Measurements from ENCODE around the gene MYL2.
A peak's percentile ranks its signal among the peaks of the same experiment; 100 is the strongest.
"Not testable (repeated sequence)": the region's sequence is repeated elsewhere in the genome, so short reads cannot be mapped to it uniquely, and the experiment has no call there.

The MYL2 gene, protein sequence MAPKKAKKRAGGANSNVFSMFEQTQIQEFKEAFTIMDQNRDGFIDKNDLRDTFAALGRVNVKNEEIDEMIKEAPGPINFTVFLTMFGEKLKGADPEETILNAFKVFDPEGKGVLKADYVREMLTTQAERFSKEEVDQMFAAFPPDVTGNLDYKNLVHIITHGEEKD

DNA sequence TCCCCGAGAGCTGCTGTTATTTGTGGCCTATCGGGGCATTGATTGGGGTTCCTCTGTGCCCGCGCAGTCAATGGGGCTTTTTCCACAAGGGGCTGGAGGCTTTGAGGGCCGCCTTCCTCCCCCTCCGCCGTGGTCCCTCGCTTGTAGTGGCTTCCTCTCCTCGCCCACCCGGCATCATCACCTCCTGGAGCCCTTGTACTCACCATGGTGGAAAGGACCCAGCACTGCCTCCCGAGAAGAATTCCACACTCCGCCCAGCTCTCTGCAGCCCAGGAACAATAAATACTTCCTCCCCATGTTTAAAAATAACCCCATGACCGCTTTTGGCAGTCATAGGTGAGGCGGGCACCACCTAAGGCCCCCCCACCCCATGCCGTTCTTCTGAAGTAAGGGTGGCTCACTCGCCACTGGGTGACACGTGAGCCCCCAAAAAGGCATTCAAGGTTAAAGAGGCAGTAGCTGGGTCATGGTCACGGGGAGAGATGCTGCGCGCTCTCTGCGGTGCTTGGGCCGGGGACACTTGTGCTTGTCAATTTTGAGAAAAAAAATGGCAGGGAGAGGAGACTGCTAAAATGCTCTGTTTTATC lies at the start of gene MYL2:
MYL2 (minus strand) TSS at position 256 of the 587 bp plus-strand sequence; CDS start at position 206, 50 bp downstream.
- no peak for DNase-seq (ENCODE audit: low read depth in 2 of 3, low spot score in 2 of 3)

DNA sequence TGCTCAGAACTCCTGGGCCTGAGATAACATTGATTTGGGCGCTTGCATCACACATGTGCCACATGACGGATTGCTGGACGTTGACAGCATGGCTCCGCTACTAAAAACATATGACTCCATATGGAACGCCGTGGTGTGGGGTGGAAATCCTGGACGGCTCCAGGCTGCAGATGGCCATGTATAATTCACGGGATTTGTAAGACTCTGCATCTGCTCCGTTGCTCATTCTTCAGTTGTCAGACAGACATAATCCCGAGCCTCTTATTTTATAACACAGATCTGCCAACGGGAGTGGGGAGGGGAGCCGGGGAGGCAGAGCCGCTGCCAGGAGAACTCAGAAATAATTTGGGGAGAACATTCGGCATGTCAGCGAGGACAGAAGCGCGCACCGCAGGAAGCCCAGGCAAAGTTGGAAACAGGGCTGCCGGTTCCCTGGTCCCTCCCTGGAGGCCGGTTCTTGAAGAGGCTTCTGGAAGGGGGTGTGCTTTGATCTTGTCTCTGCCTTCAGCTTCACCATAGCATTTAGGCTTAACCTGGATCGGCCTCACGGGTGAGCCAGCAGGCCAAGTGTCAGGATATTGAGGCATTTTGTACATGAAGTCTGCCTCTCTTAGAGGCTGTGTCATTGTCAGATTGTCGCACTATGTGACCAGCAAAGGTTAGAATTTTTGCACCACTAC lies 45.8 kb upstream of the MYL2 start:
- no peak for DNase-seq (ENCODE audit: low read depth in 2 of 3, low spot score in 2 of 3)

DNA sequence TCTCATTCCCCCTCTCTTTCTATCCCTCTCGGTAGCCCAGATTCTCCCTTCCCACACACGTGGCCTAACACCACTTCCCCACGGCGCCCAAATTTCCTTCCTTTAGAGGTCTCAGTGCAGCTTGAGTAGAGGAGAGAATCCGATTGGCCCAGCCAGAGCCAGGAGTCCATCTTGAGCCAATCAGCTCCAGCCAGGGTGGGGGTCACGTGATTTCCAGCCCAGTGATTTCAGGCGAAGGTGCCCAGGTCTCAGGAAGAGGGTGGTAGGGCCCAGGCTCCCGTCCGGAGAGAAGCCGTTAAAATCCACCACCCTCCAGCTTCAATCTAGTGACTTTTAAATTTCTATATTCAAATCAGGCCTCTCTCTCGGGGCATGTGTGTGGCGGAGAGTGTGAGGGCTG lies 45.2 kb upstream of the MYL2 start:
- no peak for DNase-seq (ENCODE audit: low read depth in 2 of 3, low spot score in 2 of 3)

DNA sequence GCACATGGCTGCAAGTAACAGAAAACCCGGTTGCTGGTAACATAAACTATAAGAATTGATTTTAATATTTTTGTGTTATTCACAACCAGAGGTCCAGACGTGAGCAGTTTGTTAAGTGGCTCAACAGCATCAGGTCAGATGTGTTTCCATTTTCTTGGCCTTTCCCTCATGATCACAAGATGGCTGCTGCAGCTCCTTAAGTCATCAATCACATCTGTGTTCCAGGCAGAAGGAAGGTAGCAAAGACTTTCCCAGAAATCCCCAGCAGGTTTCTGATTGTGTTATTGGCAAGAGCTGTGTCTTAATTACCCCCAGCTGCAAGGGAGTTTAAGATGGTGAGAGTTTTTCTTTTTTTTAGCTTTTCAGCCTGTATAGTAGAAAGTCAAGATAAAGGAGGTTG lies 40.4 kb upstream of the MYL2 start:
- DNase-seq (ENCODE audit: low read depth in 2 of 3, low spot score in 2 of 3): no peak

DNA sequence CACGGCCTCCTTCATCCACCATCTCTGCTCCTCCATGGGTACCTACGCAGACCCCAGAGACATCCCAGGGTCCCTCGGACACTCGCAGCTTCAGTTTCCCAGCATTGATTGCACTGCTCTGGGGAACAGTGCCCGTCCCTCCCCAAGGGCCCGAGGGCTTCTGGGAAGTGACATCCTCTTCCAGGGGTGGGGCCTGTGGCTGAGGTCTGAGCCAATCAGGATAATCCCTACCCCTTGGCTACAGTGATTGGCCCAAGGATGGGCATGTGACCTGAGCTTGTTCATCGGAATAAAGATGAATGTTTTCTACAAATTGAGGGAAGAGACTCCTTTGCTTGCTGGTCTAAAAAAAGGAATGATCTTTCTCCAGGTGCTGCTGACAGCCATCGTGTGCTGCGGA lies 37.3 kb upstream of the MYL2 start:
- no peak for DNase-seq (ENCODE audit: low read depth in 2 of 3, low spot score in 2 of 3)

DNA sequence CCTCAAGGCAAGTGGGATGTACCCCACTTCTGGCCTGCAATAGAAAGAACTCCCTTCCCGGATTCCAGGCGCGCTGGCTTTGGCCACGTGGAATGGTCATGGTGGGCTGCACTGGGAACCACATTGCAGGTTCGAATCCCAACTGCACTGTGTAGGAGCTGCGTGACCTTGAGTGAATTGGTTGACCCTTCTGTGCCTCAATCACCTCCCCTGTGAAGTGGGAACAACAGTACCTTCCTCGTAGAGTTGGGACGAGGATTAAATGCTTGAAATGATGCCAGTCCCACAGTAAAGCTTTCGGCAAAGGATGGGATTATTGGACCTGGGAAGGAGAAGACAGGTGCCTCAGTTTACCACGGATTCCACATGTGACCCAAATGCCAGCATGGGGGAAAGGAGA lies 36.8 kb upstream of the MYL2 start:
- no peak for DNase-seq (ENCODE audit: low read depth in 2 of 3, low spot score in 2 of 3)

DNA sequence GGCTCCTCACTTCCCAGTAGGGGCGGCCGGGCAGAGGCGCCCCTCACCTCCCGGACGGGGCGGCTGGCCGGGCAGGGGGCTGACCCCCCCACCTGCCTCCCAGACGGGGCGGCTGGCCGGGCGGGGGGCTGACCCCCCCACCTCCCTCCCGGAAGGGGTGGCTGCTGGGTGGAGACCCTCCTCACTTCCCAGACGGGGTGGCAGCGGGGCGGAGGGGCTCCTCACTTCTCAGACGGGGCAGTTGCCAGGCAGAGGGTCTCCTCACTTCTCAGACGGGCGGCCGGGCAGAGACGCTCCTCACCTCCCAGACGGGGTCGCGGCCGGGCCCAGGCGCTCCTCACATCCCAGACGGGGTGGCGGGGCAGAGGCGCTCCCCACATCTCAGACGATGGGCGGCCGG lies 30.5 kb upstream of the MYL2 start:
- DNase-seq (ENCODE audit: low read depth in 2 of 3, low spot score in 2 of 3): not testable (repeated sequence)

DNA sequence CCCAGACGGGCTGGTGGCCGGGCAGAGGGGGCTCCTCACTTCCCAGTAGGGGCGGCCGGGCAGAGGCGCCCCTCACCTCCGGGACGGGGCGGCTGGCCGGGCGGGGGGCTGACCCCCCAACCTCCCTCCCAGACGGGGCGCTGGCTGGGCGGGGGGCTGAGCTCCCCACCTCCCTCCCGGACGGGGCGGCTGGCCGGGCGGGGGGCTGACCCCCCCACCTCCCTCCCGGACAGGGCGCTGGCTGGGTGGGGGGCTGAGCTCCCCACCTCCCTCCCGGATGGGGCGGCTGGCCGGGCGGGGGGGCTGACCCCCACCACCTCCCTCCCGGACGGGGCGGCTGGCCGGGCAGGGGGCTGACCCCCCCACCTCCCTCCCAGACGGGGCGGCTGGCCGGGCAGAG lies 30.1 kb upstream of the MYL2 start:
- DNase-seq (ENCODE audit: low read depth in 2 of 3, low spot score in 2 of 3): not testable (repeated sequence)

DNA sequence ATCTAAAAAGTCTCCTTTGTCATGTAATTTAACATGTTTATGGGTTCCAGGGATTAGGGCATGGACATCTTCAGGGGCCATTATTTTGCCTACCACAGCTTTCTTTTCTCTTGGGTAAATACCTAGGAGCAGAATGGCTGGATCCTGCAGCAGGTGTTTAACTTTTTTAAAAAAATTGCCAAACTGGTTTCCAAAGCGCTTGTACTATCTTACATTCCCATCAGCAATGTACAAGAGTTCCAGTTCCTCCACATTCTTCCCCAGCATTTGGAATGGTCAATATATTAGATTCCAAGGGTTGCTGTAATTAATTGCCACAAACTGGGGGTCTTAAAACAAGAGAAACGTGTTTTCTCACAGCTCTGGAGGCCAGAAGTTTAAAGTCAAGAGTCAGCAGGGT lies 27.7 kb upstream of the MYL2 start:
- DNase-seq (ENCODE audit: low read depth in 2 of 3, low spot score in 2 of 3): no peak

DNA sequence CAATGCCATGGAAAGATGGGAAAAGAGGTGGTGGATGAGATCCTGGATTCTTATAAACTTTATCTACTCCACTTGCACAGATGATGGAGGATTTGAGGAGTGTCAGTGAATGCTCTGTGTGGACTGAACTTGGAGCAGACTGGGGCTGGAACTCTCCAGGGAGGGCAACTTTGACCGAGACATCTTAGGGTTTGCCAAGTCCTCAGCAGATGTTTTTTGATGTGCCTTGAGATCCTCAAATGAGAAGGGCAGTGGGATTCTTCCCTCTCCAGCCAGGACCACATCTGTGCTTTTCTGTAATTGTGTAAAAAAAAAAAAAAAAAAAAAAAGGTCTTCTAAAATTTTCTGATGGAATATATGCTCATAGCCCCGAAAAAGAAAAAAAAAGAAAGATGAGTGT lies 23.0 kb upstream of the MYL2 start:
- no peak for DNase-seq (ENCODE audit: low read depth in 2 of 3, low spot score in 2 of 3)

DNA sequence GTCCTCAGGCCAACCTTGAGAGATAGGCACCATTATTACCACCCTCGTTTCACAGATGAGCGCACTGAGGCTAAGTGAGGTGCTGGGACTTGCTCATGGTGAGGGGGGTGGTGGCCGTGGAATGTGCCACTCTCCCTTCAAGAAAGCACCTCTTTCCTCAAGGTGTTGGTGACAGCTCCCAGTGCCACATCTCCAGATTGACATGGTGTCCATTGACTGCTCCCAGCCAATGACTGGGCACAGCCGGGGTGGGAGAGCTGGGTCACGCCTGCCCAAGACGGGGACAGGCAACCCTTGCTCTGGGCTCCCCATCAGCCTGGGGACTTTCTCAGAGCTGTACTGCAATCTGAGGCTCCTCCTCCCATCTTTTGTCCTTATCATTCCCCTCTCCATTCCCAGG lies 21.0 kb upstream of the MYL2 start:
- DNase-seq (ENCODE audit: low read depth in 2 of 3, low spot score in 2 of 3): no peak

DNA sequence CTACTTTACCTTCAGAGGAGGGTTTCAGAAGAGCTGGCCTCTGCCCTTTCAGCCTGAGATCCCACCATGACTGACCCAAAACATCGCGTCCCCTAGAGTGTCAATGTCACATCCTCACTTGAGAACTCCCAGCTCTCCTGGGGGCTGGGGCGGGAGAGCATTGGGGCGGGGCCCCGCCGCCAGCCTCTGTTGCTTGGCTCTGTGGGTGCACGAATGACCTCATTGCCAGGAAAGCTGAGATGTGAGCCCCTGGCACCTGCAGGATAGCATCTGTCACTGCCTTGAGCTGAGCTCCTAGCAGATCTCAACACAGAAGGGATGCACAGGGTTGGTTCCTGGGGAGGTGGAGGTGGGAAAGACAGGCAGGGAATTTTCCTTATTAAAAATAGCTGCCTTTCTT lies 20.6 kb upstream of the MYL2 start:
- DNase-seq (ENCODE audit: low read depth in 2 of 3, low spot score in 2 of 3): no peak

DNA sequence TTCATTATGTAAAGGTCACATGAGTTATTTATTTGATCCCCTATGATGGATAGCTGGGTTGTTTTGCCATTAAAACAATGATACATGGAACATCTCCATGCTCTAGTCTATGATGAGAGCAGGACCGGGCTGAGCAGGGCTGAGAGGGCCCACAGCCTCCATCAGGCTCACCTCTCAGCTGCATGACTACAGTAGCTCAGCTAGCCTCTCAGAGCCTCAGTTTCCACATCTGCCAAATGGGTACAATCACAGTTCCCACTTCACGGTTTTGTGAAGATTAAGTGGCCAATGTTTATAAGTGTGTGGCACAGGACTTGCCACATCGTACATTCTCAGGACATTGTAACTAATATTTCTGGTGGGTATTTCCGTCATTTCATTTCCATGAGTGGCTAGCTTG lies 19.9 kb upstream of the MYL2 start:
- DNase-seq (ENCODE audit: low read depth in 2 of 3, low spot score in 2 of 3): no peak

DNA sequence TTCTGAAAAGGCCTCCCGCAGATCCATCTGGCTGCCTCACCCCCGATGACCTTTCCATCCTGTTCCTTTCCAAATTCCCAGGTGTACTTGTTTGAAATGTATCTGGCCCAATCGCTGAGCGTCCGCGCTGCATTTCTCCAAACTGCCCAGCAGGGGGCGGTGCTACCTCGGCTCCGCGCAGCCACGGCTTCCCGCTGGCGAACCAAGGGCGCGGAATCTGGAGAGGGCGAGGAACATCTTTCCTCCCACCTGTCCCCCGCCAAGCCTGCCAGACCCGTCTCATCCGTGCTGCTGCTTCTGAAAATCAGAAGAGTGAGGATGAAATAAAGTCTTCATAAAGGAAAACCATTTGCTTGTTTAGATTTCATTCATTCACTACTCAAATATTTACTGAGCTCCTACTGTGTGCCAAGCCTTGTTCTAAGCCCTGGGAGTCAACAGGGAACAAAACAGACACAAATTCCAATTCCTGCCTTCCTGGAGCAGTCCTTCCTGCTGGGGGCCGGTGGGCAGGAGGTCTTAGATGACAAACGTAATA lies 16.8 kb upstream of the MYL2 start:
- DNase-seq (ENCODE audit: low read depth in 2 of 3, low spot score in 2 of 3): peak; percentile 4 to 48 (median 36)

DNA sequence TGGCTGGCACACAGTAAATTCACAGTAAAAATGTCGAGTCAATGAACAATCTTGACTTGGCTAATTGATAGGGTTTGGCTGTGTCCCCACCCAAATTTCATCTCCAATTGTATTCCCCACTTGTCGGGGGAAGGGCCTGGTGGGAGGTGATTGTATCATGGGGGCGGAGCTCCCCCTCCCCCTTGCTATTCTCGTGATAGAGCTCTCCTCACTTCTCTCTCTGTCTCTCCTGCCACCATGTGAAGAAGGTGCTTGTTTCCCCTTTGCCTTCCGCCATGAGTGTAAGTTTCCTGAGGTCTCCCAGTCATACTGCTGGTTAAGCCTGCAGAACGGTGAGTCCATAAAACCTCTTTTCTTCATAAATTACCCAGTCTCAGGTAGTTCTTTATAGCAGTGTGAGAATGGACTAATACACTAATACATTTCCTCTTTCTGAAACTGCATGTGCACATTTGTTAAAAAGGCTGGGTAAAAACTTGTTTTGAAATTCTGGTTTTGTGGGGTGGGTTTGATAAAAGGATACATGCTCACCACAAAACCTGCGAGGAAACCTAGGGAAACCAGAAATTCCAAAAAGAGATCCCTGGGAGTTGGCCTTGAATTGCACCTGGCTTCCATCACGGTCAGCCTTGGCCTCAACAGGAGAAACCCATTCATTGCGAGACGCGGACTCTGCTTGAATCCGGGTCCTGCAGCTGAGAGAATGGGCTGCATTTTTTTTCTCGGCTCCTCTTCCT lies 16.2 kb upstream of the MYL2 start:
- no peak for DNase-seq (ENCODE audit: low read depth in 2 of 3, low spot score in 2 of 3)

DNA sequence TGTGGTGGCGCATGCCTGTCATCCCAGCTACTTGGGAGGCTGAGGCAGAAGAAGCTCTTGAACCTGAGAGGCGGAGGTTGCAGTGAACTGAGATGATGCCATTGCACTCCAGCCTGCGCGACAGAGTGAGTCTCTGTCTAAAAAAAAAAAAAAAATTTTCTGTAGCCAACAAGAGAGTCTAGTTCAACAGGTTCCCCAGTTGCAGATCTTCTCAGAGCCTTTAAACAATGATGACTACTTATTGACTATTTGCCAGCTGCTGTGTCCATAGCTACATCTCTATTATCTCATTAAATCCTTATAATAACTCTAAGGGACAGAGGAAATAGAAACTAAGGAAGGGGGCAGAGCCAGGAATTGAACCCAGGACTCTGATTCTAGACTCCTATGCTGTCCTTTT lies 15.2 kb upstream of the MYL2 start:
- no peak for DNase-seq (ENCODE audit: low read depth in 2 of 3, low spot score in 2 of 3)

DNA sequence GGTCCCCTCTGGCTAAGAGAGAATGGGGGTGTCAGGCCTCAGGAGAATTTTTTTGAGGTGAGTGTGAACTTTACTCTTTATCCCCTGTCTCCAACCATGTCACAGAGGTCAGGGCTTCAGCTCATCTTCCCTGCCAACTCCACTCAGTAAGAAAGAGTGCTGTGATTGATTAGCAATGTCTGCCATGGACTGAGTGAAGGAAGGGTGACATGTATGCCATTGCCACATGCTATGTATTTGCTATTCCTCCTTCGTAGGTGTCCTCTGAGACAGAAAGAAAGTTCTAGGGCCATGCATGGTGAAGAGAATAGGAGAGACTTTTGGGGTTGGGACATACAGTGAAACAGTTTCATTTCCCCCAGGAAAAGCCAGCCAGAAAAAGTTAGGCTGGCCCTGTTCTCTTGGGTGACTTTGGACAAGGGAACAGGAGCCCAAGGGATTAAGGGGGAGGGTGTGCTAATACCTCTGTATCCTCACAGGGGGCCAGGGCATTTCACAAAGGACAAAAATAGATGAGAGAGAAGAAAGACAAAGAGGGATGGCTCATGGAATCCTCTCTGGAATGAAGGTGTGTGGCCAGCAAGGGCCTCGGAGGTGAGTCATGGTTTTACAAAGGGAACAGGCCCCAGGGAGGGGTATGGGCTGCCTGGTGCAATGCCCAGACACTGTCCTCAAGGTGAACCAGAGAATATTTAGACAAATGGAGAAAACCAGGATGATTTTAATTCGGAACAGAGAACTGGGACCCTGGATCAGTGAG lies 13.9 kb upstream of the MYL2 start:
- no peak for DNase-seq (ENCODE audit: low read depth in 2 of 3, low spot score in 2 of 3)

DNA sequence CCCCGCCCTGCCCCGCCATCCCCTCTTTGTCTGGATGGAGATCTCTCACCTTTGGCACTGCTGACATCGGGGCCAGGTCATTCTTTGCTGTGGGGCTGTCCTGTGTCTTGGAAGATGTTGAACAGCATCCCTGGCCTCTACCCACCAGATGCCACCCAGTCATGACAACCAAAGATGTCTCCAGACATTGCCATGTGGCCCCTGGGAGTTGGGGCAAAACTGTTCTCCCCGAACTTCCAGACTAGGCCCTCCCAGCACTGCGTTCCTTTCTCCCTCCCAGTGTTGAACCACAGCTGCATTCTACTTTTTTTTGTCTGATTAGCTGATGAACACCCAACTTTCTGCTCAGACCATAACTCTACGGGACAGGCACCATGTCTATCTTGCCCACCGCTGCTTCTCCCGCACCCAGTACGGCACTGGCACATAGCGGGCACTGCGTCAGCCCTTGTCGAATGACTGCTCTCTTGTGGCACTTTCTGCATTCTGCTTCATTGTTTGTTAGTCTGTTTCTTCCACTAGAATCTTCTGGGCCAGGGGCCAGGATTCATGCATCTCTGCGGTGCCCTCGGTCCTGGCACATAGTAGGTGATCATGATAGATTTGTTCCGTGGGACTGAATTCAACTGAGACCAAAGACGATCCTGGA lies 13.1 kb upstream of the MYL2 start:
- no peak for DNase-seq (ENCODE audit: low read depth in 2 of 3, low spot score in 2 of 3)

DNA sequence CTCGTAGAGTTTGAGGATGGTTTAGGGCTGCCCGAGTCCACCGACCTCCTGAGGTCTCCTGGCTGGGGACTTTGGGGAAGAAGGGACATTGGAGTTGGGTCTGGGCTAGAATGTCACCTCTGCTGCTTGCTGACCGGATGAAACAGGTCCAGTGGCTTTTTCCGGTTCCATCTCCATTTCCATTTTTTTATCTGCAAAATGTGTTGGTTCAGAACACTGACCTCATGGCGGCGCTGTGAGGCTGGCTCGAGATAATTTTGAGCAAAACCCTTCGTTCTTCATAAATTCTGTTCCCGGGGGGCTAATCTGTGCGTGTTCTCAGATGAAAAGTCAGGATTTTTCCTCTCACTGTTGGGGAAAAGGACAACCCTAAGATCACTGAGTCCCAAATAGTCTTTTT lies 11.7 kb upstream of the MYL2 start:
- no peak for DNase-seq (ENCODE audit: low read depth in 2 of 3, low spot score in 2 of 3)

DNA sequence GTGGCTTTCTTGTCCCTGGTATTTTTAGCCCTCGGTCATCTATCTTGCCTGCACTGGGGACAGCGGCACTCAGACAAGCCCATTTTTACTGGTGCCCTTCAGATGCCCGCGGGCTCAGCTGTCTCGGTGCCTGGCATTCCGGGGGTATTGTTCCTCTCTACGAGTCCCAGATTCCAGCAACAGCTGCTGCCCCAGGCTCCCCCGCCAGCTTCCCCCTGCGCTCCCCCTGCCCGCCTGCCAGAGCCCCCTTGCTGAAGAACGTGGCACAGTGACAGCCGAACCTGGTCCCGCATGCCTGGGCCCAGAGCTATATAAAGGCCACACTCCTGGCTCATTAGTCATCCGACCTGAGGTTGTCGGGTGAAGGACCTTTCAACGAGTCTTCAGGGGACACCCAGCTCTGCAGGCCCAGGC lies 10.9 kb upstream of the MYL2 start:
- DNase-seq (ENCODE audit: low read depth in 2 of 3, low spot score in 2 of 3): no peak
